Vagina (tissue), 2 donors: ENCODE measurements around the gene RBBP8NL.

Source experiments
- POLR2A ChIP-seq, 2 donors: fragments of 450-650 bp; IDR thresholded peaks; one replicate each; pipeline ENCODE4 v1.6.1; 2017; ENCODE audit warnings: antibody characterized with exemption in 2 of 2, mild to moderate bottlenecking in 2 of 2, moderate library complexity in 2 of 2
- TF ChIP-seq, protein P1 (sequence below), 3 experiments: fragments of 450-650 bp in 2 of 3; fragments of 200-600 bp in 1 of 3; sonication (generic) in 1 of 3; IDR thresholded peaks; one replicate each; pipeline ENCODE4 v1.5.1; 2017 to 2019; ENCODE audit warnings: antibody characterized with exemption in 3 of 3, mild to moderate bottlenecking in 2 of 3, moderate library complexity in 2 of 3

DNA sequence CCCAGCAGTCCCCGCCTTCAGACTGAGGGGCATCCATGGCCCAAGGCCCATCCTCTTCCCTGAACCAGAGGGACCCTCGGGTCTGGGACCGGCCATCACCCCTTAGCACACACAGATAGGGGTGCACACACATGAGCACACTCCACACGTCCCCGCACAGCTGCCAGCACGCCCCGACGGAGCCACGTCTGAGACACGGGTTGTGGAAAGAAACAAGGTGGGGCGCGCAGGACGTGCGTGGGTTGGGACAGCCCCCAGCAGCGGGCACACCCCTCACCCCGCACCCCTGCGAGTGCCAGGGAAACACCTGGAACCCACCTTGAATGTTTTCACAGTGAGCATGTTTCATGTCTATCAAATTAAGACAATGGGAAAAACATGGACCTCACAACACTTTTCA, 42.0 kb upstream of the RBBP8NL start:
- TF ChIP-seq, protein P1, sequence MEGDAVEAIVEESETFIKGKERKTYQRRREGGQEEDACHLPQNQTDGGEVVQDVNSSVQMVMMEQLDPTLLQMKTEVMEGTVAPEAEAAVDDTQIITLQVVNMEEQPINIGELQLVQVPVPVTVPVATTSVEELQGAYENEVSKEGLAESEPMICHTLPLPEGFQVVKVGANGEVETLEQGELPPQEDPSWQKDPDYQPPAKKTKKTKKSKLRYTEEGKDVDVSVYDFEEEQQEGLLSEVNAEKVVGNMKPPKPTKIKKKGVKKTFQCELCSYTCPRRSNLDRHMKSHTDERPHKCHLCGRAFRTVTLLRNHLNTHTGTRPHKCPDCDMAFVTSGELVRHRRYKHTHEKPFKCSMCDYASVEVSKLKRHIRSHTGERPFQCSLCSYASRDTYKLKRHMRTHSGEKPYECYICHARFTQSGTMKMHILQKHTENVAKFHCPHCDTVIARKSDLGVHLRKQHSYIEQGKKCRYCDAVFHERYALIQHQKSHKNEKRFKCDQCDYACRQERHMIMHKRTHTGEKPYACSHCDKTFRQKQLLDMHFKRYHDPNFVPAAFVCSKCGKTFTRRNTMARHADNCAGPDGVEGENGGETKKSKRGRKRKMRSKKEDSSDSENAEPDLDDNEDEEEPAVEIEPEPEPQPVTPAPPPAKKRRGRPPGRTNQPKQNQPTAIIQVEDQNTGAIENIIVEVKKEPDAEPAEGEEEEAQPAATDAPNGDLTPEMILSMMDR (IDR thresholded peaks at IDR 0.05), result no peak
- no peak for TF ChIP-seq POLR2A (IDR thresholded peaks at IDR 0.05)
